Urothelium cell line (cell line): ENCODE results near the gene TRPC6.
A peak's percentile ranks its signal among the peaks of the same experiment; 100 is the strongest.

Experiments
- DNase-seq: peaks from one replicate; pipeline ENCODE4 v3.0.0; 2011; ENCODE audit warnings: low spot score, mixed read lengths
- FAIRE-seq: peaks from 2 replicates; lab custom pipeline; 2011; peaks lifted over from hg19 to GRCh38; lab: Jason Lieb, UNC

TRPC6 gene

DNA sequence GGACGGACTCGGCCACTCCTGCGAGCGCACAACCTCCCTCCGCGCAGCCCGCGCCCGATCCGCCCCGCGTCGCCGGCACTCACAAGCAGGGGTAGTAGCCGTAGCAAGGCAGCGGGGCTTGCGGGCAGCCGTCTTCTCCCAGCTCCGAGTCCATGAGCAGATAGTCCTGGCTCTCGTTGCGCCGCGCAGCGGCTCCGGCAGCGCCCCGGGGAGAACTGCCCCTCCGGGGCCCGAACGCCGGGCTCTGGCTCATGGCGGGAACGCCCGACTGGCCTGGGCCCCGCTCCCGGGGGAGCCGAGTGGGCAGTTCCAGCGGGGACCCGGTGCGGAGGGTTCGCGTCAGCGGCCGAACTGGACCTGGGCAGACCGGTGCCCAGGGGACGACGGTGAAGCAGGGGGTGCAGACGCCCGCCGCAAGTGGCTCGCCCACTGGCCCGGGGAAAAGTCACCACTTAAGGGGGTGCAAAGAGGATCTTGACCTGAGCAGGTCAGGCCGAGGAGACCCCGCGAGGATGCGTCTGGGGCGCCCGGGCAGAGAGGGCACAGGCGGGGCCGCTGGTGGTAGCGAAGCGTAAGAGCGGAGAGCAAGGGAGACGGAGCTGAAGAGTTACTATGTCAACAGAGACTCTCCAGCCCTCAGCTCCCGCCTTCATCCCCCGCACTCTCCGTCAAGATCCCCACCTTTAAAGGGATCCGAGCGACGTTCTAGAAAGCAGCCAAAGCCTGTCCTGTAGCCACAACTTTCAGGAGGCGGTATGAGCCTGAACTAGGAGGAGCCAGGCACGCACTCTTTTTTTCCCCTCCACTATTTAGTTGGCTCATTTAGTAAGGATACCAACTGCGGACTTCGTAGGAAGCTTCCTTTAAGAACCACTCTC lies at the start of gene TRPC6:
Gene TRPC6, minus strand, starts transcription at position 757 of the 878 bp plus-strand sequence. Its CDS starts 504 bp downstream, at position 253.
- DNase-seq (peak; percentile 59), FAIRE-seq (no peak)

DNA sequence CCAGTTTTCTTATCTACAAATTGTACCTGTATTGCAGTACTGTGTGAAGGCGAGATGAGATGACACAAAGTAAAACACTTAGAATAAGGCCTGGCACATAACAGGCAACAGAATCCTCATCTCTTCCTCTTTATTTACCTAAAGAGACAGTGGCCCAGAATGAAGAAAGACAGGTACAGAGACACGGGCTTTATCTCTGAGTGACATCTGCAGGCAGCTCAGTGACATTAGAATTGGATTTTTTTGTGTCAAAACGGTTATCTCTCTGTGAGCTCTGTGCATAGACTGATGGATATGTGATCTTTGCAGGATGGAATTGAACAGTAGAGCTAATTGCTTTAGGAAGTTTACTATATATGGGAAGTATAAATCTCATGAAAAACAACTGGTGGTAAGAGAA lies 36.2 kb upstream of the TRPC6 start:
- FAIRE-seq: no peak
- no peak for DNase-seq

DNA sequence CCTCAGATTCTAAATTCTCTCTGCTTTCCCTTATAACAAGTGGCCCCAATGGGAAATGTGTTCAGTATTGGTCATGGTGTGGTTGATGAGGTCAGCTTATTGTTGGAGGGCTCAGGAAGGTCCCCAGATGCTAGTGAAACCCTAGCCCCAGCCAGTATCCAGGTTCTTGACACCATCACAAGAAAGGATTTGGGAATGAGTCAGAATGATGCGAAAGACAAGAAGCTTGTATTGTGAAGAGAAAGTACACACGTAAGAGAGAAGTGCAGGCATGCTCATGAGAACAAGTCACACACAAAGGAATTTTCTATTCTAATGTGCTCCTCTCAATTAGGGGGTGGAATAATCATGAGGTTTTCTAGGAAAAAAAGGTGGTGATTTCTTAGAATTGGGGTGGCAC lies 34.9 kb upstream of the TRPC6 start:
- FAIRE-seq (no peak), DNase-seq (peak; percentile 25)

DNA sequence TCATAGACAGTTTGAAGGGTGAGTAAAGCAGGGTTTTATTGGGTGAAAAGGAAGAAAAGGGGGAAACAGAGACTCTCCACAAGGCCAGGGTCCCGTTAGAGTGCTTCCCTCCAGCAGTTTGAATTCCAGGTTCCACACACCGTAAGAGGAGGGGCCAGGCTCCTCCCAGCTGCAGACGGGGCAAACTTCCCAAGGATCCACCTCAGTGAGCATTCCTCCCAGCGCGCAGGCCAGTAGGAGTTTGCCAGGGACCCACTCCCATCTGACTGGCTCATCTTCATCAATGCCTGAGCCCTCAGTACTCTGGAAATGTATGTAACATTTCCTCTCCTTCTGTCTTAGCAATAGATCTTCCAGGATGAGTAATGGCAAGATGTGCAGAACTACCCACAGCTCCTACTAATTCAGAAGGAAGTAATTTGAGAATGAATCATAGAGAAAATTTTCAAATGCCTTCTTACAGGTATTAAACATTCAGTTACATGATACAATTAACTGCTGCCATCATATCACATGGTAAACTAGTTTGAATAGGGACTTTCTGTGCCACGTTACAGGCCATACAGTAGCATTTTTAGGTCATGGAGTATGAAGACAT lies 34.0 kb upstream of the TRPC6 start:
- FAIRE-seq: no peak
- DNase-seq: peak; percentile 17

DNA sequence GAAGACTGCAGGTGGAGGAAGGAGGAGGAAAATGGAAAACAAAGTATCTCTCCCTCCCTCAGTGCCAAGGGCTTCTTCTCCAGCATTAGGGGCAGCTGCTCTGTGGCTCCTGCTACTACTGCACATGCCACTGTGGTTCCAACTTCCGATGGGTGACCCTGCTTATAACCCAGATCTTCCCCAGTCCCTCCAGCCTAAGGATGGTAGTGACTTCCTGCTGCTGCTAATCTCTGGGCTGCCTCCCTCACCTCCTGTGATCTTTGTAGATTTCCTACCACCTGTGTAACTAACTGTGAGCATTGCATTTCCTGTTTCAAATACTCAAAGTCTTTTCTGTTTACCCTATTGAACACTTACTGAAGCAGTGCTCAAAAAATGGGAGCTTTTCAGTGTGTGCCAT lies 28.7 kb upstream of the TRPC6 start:
- FAIRE-seq (no peak), DNase-seq (no peak)

DNA sequence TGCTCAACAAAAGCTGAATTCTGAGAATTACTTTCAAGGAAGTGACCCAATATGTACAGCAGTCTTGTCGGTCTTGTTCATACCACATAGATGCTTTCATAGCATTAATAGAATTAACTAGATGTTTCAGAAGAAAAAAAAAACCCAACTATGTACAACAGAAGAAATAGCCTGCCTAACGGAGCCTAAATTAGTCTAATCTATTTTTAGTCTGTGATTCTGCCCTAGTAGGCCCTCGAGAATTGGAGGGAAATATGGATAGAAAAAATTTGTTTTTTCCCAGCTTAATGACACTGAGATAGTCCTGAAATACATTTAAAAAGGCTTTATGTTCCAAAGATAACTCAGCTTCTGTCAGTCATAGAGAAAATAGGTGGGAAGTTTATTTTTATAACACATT lies 17.1 kb upstream of the TRPC6 start:
- no peak for FAIRE-seq
- no peak for DNase-seq

DNA sequence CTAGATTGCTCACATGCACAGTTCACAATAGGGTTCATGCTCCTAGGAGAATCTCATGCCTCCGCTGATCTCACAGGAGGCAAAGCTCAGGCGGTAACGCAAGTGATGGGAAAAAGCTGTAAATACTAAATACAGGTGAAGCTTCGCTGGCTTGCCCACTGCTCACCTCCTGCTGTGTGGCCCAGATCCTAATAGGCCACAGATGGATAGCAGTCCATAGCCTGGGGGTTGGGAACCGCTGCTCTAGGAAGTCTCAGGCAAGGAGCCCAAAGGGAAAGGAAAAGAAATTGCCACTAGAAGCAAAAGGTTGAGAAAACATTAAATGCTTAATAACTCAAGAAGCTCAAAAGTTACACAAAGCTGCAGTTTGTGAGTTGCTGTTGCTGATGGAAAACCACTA lies 3.2 kb upstream of the TRPC6 start:
- FAIRE-seq (no peak), DNase-seq (no peak)

DNA sequence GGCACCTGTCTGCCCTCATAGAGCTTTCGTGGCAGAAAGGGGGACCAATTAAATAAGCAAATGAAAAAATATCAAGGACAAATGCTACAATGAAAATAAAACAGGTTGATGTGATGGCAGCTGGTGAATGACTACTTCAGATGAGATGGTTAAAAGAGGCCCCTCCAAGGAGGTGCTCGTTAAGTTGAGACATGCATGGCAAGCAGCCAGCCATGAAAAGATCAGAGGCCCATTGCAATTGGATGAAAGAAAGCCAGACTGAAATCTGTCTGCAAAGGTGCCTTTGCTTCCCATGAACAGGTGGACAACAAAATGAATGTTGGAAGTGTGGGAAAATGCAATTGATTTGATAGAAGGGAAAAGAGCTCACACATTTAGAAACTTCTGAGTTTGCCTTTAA lies 848 bp upstream of the TRPC6 start:
- FAIRE-seq (no peak), DNase-seq (no peak)

DNA sequence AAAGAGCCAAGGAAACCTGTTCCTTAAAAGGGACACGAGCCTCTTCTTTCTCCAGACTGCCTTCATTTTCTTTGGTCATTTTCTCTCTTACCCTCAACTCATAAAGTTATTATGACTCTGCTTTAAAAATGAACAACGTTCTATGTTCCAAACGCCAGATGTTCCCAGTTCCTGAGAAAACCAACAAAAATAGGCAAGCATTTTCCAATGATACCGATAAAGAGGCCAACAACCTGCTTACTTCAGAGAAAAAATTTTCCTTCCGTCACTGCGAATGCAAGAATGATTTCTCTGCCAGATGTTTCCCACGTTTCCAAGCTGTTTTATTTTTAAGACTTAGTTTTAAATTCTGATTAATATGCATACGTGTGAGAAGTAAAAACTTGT lies 315 bp upstream of the TRPC6 start:
- DNase-seq: no peak
- no peak for FAIRE-seq

DNA sequence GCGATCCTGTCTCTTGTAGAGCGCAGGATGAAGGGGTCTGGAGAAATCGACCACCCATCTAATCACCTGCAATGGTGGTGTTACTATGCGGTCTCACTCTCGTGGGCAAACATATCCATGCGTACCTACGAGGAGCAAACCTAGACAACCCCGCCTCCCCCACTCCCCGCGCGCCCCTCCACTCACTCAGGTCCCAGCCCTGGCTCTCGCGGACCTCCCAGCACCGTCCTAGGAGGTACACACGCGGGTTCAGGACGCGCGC lies 887 bp downstream of the TRPC6 start:
- FAIRE-seq (no peak), DNase-seq (no peak)

DNA sequence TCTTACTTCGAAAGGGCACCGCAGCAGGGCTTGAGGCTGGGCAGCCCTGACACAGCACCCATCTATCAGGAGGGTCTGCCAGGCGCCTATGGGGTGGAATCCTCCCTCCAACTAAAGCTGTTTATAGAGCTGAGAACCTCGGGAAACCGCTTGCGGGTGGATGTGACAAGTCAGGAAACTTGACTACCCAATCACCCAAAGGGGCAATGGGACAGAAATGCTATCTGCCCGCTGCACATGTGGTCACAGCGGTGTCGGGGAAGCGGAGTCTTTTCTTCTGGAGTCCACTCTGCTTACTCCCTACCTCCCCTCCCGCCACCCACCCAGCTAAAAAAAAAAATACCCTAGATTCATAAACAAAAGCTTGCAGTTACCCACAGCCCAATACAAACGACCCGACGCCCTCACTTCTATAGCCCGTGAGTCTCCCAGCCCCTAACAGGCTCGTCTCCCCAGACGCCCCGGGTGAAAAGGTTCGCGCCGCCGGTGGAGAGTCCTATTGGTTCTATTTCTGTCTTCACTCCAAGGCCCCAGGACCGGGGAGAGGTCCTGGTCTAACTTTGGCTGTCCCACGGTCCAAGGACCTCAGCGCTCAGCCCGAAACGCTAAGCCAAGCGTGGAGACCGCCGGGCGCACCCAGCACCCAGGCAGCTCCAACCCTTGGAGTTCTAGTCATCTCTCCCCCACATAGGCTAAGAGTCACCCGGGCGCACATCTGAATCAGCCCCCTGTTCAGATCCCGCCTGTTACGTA lies 1.4 kb downstream of the TRPC6 start:
- FAIRE-seq (no peak), DNase-seq (no peak)

DNA sequence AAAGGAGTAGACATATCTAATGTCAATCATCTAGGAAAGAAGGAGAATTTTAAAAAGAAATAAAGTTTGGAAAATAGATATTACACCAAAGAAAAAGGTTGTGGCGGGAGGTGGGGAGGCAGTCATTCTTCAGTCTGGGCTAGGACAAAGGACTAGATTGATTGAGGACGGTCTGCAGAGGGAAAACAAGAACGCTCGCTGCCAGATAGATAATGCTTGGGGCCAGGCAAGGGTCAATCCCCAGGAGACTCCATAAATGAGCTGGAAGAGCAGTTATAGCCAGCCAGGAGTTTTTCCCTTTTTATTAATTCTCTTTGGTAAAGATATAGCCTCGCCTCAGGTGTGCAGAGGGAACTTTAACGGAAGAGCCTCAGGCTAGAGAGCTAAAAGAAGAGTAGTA lies 6.3 kb downstream of the TRPC6 start:
- DNase-seq (no peak), FAIRE-seq (no peak)

DNA sequence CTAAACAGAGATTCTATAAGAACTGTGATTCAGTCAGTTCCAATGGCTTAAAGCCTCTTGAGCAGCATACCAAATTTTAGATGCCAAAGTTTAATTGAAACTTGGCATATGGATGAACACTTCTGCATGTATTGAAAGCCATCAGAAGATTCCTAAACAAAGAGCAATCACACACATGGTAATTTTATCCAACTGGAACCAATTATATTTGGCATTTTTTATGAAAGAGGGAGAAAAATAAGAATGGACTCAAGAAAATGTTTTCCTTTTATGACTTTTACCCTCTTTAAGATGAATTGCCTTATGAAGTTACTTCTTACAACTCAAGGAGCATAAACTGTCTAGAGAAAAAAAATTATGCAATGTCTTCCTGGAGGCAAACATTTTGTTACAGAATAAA lies 7.4 kb downstream of the TRPC6 start:
- DNase-seq: no peak
- FAIRE-seq: no peak

DNA sequence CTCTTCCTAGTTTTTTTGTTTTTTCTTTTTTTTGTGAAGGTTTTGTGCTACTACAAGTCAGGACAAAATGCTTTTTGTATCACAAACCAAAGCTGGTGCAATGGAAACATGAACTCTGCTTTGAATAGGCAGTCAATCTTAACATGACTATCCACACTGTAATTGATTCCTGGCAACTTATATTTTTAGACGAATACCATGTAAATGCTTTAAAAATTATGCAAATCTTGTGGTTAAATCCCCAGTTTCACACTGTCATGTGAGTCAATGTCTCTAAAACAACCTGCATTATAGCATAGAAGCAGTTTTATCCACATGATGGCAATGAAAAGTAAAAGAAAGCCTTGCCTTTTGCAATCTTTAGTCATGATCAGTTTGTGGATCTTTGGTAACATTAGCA lies 8.9 kb downstream of the TRPC6 start:
- DNase-seq: no peak

DNA sequence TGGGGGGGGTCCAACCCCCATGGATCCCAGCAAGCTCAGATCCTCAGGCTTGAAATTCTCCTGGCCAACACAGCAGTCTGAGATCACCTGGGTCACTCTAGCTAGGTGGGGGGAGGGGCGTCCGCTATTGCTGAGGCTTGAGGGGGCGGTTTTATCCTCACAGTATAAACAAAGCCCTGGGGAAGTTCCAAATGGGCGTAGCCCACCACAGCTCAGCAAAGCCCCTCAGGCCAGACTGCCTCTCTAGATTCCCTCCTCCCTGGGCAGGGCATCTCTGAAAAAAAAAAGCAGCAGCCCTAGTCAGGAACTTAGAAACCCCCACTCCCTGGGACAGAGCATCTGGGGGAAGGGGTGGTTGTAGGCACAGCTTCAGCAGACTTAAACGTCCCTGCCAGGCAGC lies 16.7 kb downstream of the TRPC6 start:
- FAIRE-seq (no peak), DNase-seq (no peak)

More for the DNA sequence above, 8.9 kb downstream of the TRPC6 start:
- no peak for FAIRE-seq

DNA sequence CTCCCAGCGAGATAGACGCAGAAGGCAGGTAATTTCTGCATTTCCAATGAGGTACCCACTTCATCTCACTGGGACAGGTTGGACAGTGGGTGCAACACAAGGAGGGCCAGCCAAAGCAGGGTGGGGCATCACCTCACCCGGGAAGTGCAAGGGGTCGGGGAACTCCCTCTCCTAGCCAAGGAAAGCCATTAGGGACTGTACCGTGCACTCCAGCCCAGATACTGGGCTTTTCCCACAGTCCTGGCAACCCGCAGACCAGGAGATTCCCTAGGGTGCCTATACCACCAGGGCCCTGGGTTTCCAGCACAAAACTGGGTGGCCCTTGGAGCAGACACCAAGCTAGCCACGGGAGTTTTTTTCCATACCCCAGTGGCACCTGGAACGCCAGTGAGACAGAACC lies 17.2 kb downstream of the TRPC6 start:
- DNase-seq (no peak), FAIRE-seq (no peak)

DNA sequence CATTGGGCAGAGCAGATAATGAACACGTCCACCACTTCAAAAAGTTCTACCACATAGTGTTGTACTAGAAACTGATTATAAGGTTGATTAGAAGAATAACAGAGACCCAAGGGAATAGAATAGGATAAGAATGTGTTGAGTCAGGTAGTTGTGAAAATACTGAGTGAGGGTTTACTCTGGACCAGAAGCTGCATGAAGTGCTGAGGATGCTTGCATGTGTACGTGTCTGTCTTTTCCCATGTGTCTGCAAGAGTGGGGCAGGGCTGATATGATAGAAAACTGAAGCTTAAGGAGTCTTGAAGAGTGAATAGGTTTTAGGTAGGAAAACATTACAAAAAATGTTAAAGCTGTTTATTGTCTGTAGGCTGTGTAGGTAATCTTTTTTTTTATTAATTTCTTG lies 20.6 kb downstream of the TRPC6 start:
- FAIRE-seq (no peak), DNase-seq (no peak)

DNA sequence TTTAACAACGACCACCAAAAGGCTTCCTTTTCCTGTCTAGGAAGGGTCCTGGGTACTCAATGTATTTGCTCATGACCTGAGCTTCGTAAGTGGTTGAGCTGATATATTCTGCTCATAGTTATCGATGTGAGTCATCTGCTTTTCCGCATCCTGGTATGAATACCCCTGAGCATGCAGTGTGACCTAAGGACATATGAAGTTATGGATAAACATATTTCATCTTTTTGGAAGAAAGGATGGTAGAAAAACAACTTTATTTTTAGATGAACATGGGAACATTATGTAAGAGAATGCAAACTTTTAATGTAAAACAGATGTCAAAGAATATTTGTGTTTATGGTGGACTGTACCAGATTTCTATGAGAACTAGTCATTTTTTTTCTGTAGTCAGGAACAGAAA lies 28.4 kb downstream of the TRPC6 start:
- no peak for FAIRE-seq
- DNase-seq: no peak

DNA sequence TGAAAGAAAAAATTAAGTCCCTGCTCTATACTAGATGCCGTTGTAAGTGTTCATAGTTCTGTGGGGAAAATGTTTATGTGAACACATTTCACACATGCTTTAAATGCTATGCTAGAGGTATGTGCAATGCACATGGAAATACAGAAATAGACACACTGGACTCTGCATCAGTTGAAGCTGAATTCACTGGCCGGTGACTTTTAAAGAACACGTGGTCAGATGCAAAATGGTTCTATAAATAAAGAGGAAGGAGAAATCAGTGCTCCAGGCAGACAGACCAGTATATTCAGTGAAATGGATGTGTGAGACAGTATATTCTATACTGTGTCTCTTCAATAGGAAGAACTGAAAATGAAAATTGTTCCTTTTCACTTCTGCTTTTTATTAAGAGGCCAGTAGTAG lies 29.9 kb downstream of the TRPC6 start:
- DNase-seq (no peak), FAIRE-seq (no peak)

DNA sequence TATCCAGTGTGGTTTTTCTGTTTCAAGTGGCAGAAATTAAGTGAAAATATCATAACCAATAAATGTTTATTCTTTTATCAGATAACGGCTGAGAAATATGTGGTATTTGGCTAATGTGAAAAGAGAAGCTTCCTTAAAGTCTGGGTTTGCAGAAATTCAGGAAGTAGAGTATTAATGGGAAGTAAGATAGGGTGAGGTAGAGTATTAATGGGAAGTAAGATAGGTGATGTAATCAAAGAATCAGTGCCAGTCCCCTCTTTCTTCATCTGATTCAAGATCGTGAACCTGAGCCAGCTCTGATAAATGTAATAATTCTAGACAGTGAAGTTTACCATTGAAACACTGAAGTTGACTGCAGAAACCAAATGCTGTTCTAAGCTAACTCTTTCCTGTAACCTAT lies 30.9 kb downstream of the TRPC6 start:
- DNase-seq: no peak
- no peak for FAIRE-seq

DNA sequence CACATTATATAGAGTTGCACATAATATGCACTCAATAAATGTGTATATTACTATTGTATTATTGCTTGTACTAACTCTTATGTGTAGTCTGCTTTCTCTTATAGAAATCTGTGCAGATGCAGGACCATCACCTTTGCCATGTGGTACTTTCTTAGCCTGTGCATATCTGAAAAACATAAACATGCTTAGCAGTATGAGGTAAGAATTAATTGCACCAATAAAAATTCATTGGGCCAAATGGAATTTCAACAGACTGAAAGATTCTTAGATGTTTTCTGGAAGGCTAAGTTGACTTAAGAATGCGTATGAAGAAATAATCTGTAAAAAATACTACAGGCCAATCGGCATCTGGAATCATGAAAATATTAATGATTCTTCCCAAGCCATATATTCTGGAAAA lies 55.3 kb downstream of the TRPC6 start:
- FAIRE-seq: no peak

DNA sequence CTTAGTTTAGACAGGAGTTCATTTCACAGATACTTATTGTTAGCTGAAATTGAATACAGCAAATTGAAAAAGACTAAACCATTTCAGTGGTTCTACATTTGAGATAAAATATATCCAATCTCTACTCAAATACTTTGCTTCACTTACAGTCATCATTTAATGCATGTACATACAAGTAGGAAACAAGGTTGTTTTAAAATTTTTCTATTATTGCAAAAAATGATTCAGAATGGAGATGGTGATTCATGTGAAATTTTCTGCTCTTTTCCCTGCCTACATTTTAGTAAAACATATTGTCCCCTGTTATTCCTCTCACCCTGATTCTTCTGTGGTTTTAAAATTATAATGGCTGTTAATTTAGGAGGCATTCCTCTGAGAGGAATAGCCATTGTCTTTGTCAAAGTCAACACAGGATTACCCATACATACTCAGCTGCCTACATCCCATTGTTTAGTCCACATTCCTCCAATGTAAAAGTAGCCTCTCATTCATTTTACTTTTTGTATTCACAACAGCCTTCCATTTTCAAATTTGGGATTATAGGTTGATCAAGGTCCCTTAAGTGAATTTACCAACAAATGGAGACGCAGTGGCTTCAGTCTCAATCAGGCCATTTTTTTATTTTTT lies 60.1 kb downstream of the TRPC6 start:
- FAIRE-seq (no peak), DNase-seq (no peak)

More for the DNA sequence above, 55.3 kb downstream of the TRPC6 start:
- no peak for DNase-seq
